ENCODE measurements around the gene CYB5R2. TPM values are rescaled to one million over a fixed set of nuclear protein-coding genes. Genes with fewer than 3 reads are reported as not detected.

CYB5R2 gene
- total RNA-seq, 1 donor from 2014 or later = 24.6 TPM

GRCh38 chr11:7642747-7643146 lies 30.6 kb downstream of the CYB5R2 start:
- Mint-ChIP-seq H3K4me3 (no peak overlapping the region), H3K4me1 (peaks cover 17% of the 10 kb centered on the region), H3K9me3 (peaks cover 6% of the 10 kb centered on the region), H3K36me3 (no peaks in the 10 kb centered on the region), H3K27ac (no peak overlapping the region), H3K27me3 (ENCODE audit: insufficient read depth, low read depth) (peaks cover 5% of the 10 kb centered on the region)
- H3K27ac ChIP-seq = no peak overlapping the region
- H3K9ac ChIP-seq = no peak overlapping the region
- H3F3A ChIP-seq (ENCODE audit: low read depth) = no peaks in the 10 kb centered on the region
- H3K27me3 ChIP-seq = no peaks in the 10 kb centered on the region
- no peaks in the 10 kb centered on the region for H3K9me3 ChIP-seq (ENCODE audit: low read depth)
- H3K4me2 ChIP-seq = no peak overlapping the region
- no peaks in the 10 kb centered on the region for H4K20me1 ChIP-seq (ENCODE audit: low read depth)
- no peak overlapping the region for H2AFZ ChIP-seq (replicated peaks)
- no peak for DNase-seq (ENCODE audit: low spot score)
- TF ChIP-seq EZH2phosphoT487 (IDR thresholded peaks at IDR 0.05) (no peak), CTCF (IDR thresholded peaks at IDR 0.05) (no peak), EZH2 (IDR thresholded peaks at IDR 0.05) (no peak)
- H3K79me2 ChIP-seq (ENCODE audit: low read depth) = no peaks in the 10 kb centered on the region
- no peak overlapping the region for H3K4me3 ChIP-seq
- peaks cover 8% of the 10 kb centered on the region for H3K4me1 ChIP-seq
- H3K36me3 ChIP-seq = no peaks in the 10 kb centered on the region

- no peak overlapping the region for H3K4me3 ChIP-seq
- no peaks in the 10 kb centered on the region for H3F3A ChIP-seq (ENCODE audit: low read depth)
- H3K9me3 ChIP-seq (ENCODE audit: low read depth) = no peaks in the 10 kb centered on the region
- H3K27ac Mint-ChIP-seq = no peak overlapping the region
- peaks cover 17% of the 10 kb centered on the region for H3K4me1 Mint-ChIP-seq
- H3K9ac ChIP-seq = no peak overlapping the region
- no peak overlapping the region for H2AFZ ChIP-seq (replicated peaks)
- H3K27ac ChIP-seq = no peak overlapping the region
- peaks cover 5% of the 10 kb centered on the region for H3K27me3 Mint-ChIP-seq (ENCODE audit: insufficient read depth, low read depth)
- TF ChIP-seq CTCF (IDR thresholded peaks at IDR 0.05) (no peak), EZH2 (IDR thresholded peaks at IDR 0.05) (no peak), EZH2phosphoT487 (IDR thresholded peaks at IDR 0.05) (no peak)
- no peaks in the 10 kb centered on the region for H3K79me2 ChIP-seq (ENCODE audit: low read depth)
- H3K4me1 ChIP-seq = peaks cover 8% of the 10 kb centered on the region
- no peak overlapping the region for H3K4me3 Mint-ChIP-seq
- no peaks in the 10 kb centered on the region for H3K36me3 ChIP-seq
- no peak for DNase-seq (ENCODE audit: low spot score)
- peaks cover 6% of the 10 kb centered on the region for H3K9me3 Mint-ChIP-seq
- H3K4me2 ChIP-seq = no peak overlapping the region
- H4K20me1 ChIP-seq (ENCODE audit: low read depth) = no peaks in the 10 kb centered on the region
- no peaks in the 10 kb centered on the region for H3K36me3 Mint-ChIP-seq
- H3K27me3 ChIP-seq = no peaks in the 10 kb centered on the region
Observed at GRCh38 chr11:7640816-7641215, 32.5 kb downstream of the CYB5R2 start.

GRCh38 chr11:7639643-7640025 lies 33.7 kb downstream of the CYB5R2 start:
- H2AFZ ChIP-seq (replicated peaks) = no peak overlapping the region
- H3K4me2 ChIP-seq = no peak overlapping the region
- peaks cover 8% of the 10 kb centered on the region for H3K4me1 ChIP-seq
- no peak overlapping the region for H3K9ac ChIP-seq
- no peaks in the 10 kb centered on the region for H4K20me1 ChIP-seq (ENCODE audit: low read depth)
- no peaks in the 10 kb centered on the region for H3F3A ChIP-seq (ENCODE audit: low read depth)
- no peak overlapping the region for H3K4me3 Mint-ChIP-seq
- H3K27me3 ChIP-seq = no peaks in the 10 kb centered on the region
- peaks cover 17% of the 10 kb centered on the region for H3K4me1 Mint-ChIP-seq
- no peak overlapping the region for H3K27ac ChIP-seq
- H3K27ac Mint-ChIP-seq = no peak overlapping the region
- H3K79me2 ChIP-seq (ENCODE audit: low read depth) = no peaks in the 10 kb centered on the region
- peaks cover under 1% of the 10 kb centered on the region for H3K36me3 Mint-ChIP-seq
- no peaks in the 10 kb centered on the region for H3K36me3 ChIP-seq
- peaks cover 4% of the 10 kb centered on the region for H3K9me3 Mint-ChIP-seq
- no peak for DNase-seq (ENCODE audit: low spot score)
- H3K27me3 Mint-ChIP-seq (ENCODE audit: insufficient read depth, low read depth) = peaks cover 5% of the 10 kb centered on the region
- H3K4me3 ChIP-seq = no peak overlapping the region
- no peak for TF ChIP-seq EZH2 (IDR thresholded peaks at IDR 0.05)
- no peak for TF ChIP-seq EZH2phosphoT487 (IDR thresholded peaks at IDR 0.05)
- no peak for TF ChIP-seq CTCF (IDR thresholded peaks at IDR 0.05)
- H3K9me3 ChIP-seq (ENCODE audit: low read depth) = no peaks in the 10 kb centered on the region

All from neural progenitor cell (in vitro differentiated cells).